ENCODE measurements around the gene ADGRG6. TPM values are rescaled to one million over a fixed set of nuclear protein-coding genes. Genes with fewer than 3 reads are reported as not detected.

ADGRG6 gene
- total and polyA plus RNA-seq, 4 donors, result 18.7 to 110 (median 45.7) TPM

GRCh38 chr6:142339968-142340658, 38.3 kb downstream of the ADGRG6 start:
- Histone ChIP-seq H3K36me3 (ENCODE audit: control insufficient read depth in 4 of 4, insufficient read depth in 3 of 4, low read depth in 1 of 4, low read length in 3 of 4) (no peaks in the 10 kb centered on the region), H3K9ac (ENCODE audit: low read depth in 1 of 2, low read length in 2 of 2) (no peak overlapping the region), H3K9me3 (ENCODE audit: control insufficient read depth in 4 of 4, low read length in 3 of 4) (no peaks in the 10 kb centered on the region), H3K27me3 (ENCODE audit: control insufficient read depth in 4 of 4, insufficient read depth in 4 of 4, low read length in 3 of 4) (no peaks in the 10 kb centered on the region), H3K27ac (ENCODE audit: low read depth in 1 of 2, low read length in 2 of 2) (no peak overlapping the region), H3K4me3 (ENCODE audit: low read depth in 1 of 3, low read length in 3 of 3) (no peak overlapping the region), H3K4me1 (ENCODE audit: control insufficient read depth in 4 of 4, insufficient read depth in 4 of 4, low read length in 3 of 4) (peaks cover 5 to 30% (median 23%) of the 10 kb centered on the region in 4 donors)
- WGBS, result 84% methylated on average over 1 of the region's 1 CpG
- TF ChIP-seq FOXA2 (IDR thresholded peaks at IDR 0.05), result no peak
- TF ChIP-seq CTCF (IDR thresholded peaks at IDR 0.05; ENCODE audit: low read depth, low read length, missing input control), result no peak
- TF ChIP-seq RXRA (IDR thresholded peaks at IDR 0.05), result no peak
- no peak for TF ChIP-seq YY1 (IDR thresholded peaks at IDR 0.05)
- no peak for TF ChIP-seq SP1 (IDR thresholded peaks at IDR 0.05)
- no peak for TF ChIP-seq REST (IDR thresholded peaks at IDR 0.05)
- no peak for TF ChIP-seq ATF3 (IDR thresholded peaks at IDR 0.05)
- TF ChIP-seq GABPA (IDR thresholded peaks at IDR 0.05 in 1 of 2, conservative IDR thresholded peaks at IDR 0.05 in 1 of 2), result no peak
- TF ChIP-seq NR2F2 (IDR thresholded peaks at IDR 0.05), result no peak
- TF ChIP-seq RAD21 (IDR thresholded peaks at IDR 0.05), result no peak
- TF ChIP-seq EGR1 (IDR thresholded peaks at IDR 0.05; ENCODE audit: low read depth in 2 of 2), result no peak
- DNase-seq (ENCODE audit: low spot score), result no peak

- Histone ChIP-seq H3K4me3 (ENCODE audit: low read depth in 1 of 3, low read length in 3 of 3) (no peak overlapping the region), H3K27me3 (ENCODE audit: control insufficient read depth in 4 of 4, insufficient read depth in 4 of 4, low read length in 3 of 4) (no peaks in the 10 kb centered on the region), H3K9ac (ENCODE audit: low read depth in 1 of 2, low read length in 2 of 2) (no peak overlapping the region), H3K27ac (ENCODE audit: low read depth in 1 of 2, low read length in 2 of 2) (no peak overlapping the region), H3K4me1 (ENCODE audit: control insufficient read depth in 4 of 4, insufficient read depth in 4 of 4, low read length in 3 of 4) (peaks cover 2 to 13% (median 9%) of the 10 kb centered on the region in 4 donors), H3K36me3 (ENCODE audit: control insufficient read depth in 4 of 4, insufficient read depth in 3 of 4, low read depth in 1 of 4, low read length in 3 of 4) (no peaks in the 10 kb centered on the region), H3K9me3 (ENCODE audit: control insufficient read depth in 4 of 4, low read length in 3 of 4) (no peaks in the 10 kb centered on the region)
- WGBS, result 97% methylated on average over 2 of the region's 2 CpGs
- TF ChIP-seq CTCF (IDR thresholded peaks at IDR 0.05; ENCODE audit: low read depth, low read length, missing input control) (no peak), RXRA (IDR thresholded peaks at IDR 0.05) (no peak), REST (IDR thresholded peaks at IDR 0.05) (no peak), JUND (IDR thresholded peaks at IDR 0.05) (no peak), HNF4A (conservative IDR thresholded peaks at IDR 0.05) (no peak), SP1 (IDR thresholded peaks at IDR 0.05) (no peak)
- no peak for DNase-seq (ENCODE audit: low spot score)
These were observed 40.1 kb downstream of the ADGRG6 start for GRCh38 chr6:142341855-142342330.

All from liver (tissue), 9 donors.